Activated naive CD4-positive, alpha-beta T cell treated with anti-CD3 and anti-CD28 coated beads for 36 hours (primary cell): ENCODE results near the gene EFNA3. TPM values are rescaled to one million over a fixed set of nuclear protein-coding genes. Genes with fewer than 3 reads are reported as not detected.

Source experiments
- CTCF ChIA-PET: fragments of 350-600 bp; sonication (Branson Sonifier 250); formaldehyde crosslinking; loops from one replicate; lab custom pipeline; 2021; ENCODE audit warnings: antibody characterized with exemption; lab: Charles Lee
- DNase-seq: peaks from one replicate; pipeline ENCODE4 v3.0.0-alpha.2; 2020
- H3K27ac Mint-ChIP-seq: one replicate; pipeline ENCODE4 v1.8.0; 2021; ENCODE audit warnings: mild to moderate bottlenecking, mixed read lengths
- H3K27me3 Mint-ChIP-seq: one replicate; pipeline ENCODE4 v1.8.0; 2021; ENCODE audit warnings: low read depth, mixed read lengths
- H3K36me3 Mint-ChIP-seq: one replicate; pipeline ENCODE4 v1.8.0; 2021; ENCODE audit warnings: low read depth, mixed read lengths
- H3K4me1 Mint-ChIP-seq: one replicate; pipeline ENCODE4 v1.8.0; 2021; ENCODE audit warnings: low read depth, mixed read lengths
- H3K4me3 Mint-ChIP-seq: one replicate; pipeline ENCODE4 v1.8.0; 2021; ENCODE audit warnings: mild to moderate bottlenecking, moderate library complexity, mixed read lengths
- H3K9me3 Mint-ChIP-seq: one replicate; pipeline ENCODE4 v1.8.0; 2021; ENCODE audit warnings: mixed read lengths
- intact Hi-C: fragments of 100-400 bp; cut with micrococcal nuclease; formaldehyde crosslinking; loops from one replicate; pipeline ENCODE4 v1.15.1; 2023
- total RNA-seq, 2 experiments: library from RNA; stranded (reverse); gene quantifications; one replicate each; pipeline ENCODE4 v1.2.3, GENCODE V29; 2021

Gene EFNA3
- total RNA-seq, 2 experiments from 2014 or later = 1.3 to 2.5 TPM

- intact Hi-C loops = loop anchor here (1.0 to 2.0 kb wide), 6 partner anchors 11 to 95 kb away; partner anchors contain the start of gene CKS1B
- peaks cover 4% of the 10 kb centered on the region for H3K36me3 Mint-ChIP-seq
- peak within 1 kb of the TSS; percentile 84 for H3K4me3 Mint-ChIP-seq
- peak; percentile 85 for DNase-seq
- CTCF ChIA-PET = interaction anchor here (0.6 to 11.4 kb wide), 24 partner anchors 10 to 382 kb away, joined by 3 to 197 read pairs (median 4); partner anchors contain the start of genes EFNA4, FLAD1, KRTCAP2 and LENEP
- H3K4me1 Mint-ChIP-seq = peaks cover 24% of the 10 kb centered on the region
- H3K9me3 Mint-ChIP-seq = no peaks in the 10 kb centered on the region
- H3K27me3 Mint-ChIP-seq = no peaks in the 10 kb centered on the region
- no peak within 1 kb of the TSS for H3K27ac Mint-ChIP-seq
Observed at GRCh38 chr1:155050560-155051341, 27.9 kb upstream of the EFNA3 start, which contains the start of gene ADAM15. ADAM15 (plus strand) TSS chr1:155051316; CDS start chr1:155051387, 71 bp downstream.

DNA sequence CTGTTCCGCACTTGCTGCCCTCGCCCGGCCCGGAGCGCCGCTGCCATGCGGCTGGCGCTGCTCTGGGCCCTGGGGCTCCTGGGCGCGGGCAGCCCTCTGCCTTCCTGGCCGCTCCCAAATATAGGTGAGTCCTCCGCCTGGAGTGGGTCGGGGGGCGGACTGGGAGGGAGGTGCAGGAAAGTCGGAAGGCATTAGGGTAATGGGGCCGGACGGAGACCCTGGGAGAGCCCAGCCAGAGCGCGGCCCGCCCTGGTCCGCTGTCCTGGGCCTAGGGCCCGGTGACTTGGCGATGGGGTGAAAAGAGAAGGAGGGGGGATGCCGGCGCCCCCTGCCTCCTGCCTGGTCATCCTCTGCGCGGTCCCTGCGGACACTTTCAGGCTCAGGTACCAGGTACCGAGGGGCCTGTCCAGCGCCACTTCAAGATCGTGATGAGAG lies 27.3 kb upstream of the EFNA3 start:
- Mint-ChIP-seq H3K27me3 (no peaks in the 10 kb centered on the region), H3K4me1 (peaks cover 23% of the 10 kb centered on the region), H3K9me3 (no peaks in the 10 kb centered on the region), H3K36me3 (peaks cover 4% of the 10 kb centered on the region), H3K4me3 (peak overlapping the region; percentile 83), H3K27ac (no peak overlapping the region)
- CTCF ChIA-PET = interaction anchor here (0.8 to 11.4 kb wide), 23 partner anchors 10 to 382 kb away, joined by 3 to 197 read pairs (median 4); partner anchors contain the start of genes EFNA4, FLAD1, KRTCAP2 and LENEP
- DNase-seq = no peak
- intact Hi-C loops = loop anchor here (1.0 to 2.0 kb wide), 5 partner anchors 10 to 96 kb away; no protein-coding TSS in a partner anchor

GRCh38 chr1:155051777-155052398 lies 26.7 kb upstream of the EFNA3 start:
- peak; percentile 53 for DNase-seq
- Mint-ChIP-seq H3K36me3 (peaks cover 4% of the 10 kb centered on the region), H3K9me3 (no peaks in the 10 kb centered on the region), H3K27ac (no peak overlapping the region), H3K4me1 (peaks cover 23% of the 10 kb centered on the region), H3K27me3 (no peaks in the 10 kb centered on the region), H3K4me3 (peak overlapping the region; percentile 83)
- intact Hi-C loops = loop anchor here (1.0 to 2.0 kb wide), 5 partner anchors 9 to 97 kb away; no protein-coding TSS in a partner anchor
- CTCF ChIA-PET = interaction anchor here (0.9 to 11.4 kb wide), 12 partner anchors 11 to 442 kb away, joined by 3 to 197 read pairs (median 3); partner anchors contain the start of genes EFNA4, FLAD1, KRTCAP2 and SHC1

- CTCF ChIA-PET = interaction anchor here (0.9 to 11.4 kb wide), 12 partner anchors 8 to 443 kb away, joined by 3 to 197 read pairs (median 3); partner anchors contain the start of genes EFNA4, KRTCAP2 and SHC1
- peaks cover 4% of the 10 kb centered on the region for H3K36me3 Mint-ChIP-seq
- peak overlapping the region; percentile 83 for H3K4me3 Mint-ChIP-seq
- no peaks in the 10 kb centered on the region for H3K27me3 Mint-ChIP-seq
- H3K27ac Mint-ChIP-seq = no peak overlapping the region
- intact Hi-C loops = no loop called here
- DNase-seq = peak; percentile 37
- no peaks in the 10 kb centered on the region for H3K9me3 Mint-ChIP-seq
- peaks cover 23% of the 10 kb centered on the region for H3K4me1 Mint-ChIP-seq
Observed at GRCh38 chr1:155052439-155053395, 25.9 kb upstream of the EFNA3 start.

GRCh38 chr1:155053531-155054105 lies 25.0 kb upstream of the EFNA3 start:
- CTCF ChIA-PET = interaction anchor here (1.0 to 11.4 kb wide), 9 partner anchors 9 to 109 kb away, joined by 3 to 197 read pairs (median 3); partner anchors contain the start of genes EFNA3 and EFNA4
- H3K27ac Mint-ChIP-seq = no peak overlapping the region
- intact Hi-C loops = no loop called here

DNA sequence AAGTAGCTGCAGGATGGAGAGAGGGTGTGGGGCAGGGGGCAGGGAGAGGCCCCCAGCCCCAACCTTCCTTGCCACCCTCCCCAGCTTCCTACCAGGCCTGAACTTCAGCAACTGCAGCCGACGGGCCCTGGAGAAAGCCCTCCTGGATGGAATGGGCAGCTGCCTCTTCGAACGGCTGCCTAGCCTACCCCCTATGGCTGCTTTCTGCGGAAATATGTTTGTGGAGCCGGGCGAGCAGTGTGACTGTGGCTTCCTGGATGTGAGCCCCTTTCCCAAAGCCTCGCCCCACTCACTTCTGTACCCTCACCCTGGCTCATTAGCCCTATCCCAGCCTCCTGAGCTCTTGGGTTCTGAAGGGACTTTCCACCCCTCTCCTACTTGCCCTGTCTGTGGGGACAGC lies 21.5 kb upstream of the EFNA3 start:
- H3K4me1 Mint-ChIP-seq = peaks cover 20% of the 10 kb centered on the region
- no peak for DNase-seq
- no peak overlapping the region for H3K4me3 Mint-ChIP-seq
- H3K36me3 Mint-ChIP-seq = peaks cover 4% of the 10 kb centered on the region
- no peaks in the 10 kb centered on the region for H3K9me3 Mint-ChIP-seq
- H3K27ac Mint-ChIP-seq = no peak overlapping the region
- CTCF ChIA-PET = interaction anchor here (0.8 to 15.0 kb wide), 6 partner anchors 9 to 96 kb away, joined by 3 to 197 read pairs (median 4); partner anchors contain the start of genes ADAM15 and PYGO2
- H3K27me3 Mint-ChIP-seq = no peaks in the 10 kb centered on the region
- intact Hi-C loops = no loop called here

More at GRCh38 chr1:155053531-155054105, 25.0 kb upstream of the EFNA3 start:
- Mint-ChIP-seq H3K9me3 (no peaks in the 10 kb centered on the region), H3K27me3 (no peaks in the 10 kb centered on the region), H3K36me3 (peaks cover 4% of the 10 kb centered on the region), H3K4me1 (peaks cover 23% of the 10 kb centered on the region), H3K4me3 (no peak overlapping the region)
- no peak for DNase-seq

DNA sequence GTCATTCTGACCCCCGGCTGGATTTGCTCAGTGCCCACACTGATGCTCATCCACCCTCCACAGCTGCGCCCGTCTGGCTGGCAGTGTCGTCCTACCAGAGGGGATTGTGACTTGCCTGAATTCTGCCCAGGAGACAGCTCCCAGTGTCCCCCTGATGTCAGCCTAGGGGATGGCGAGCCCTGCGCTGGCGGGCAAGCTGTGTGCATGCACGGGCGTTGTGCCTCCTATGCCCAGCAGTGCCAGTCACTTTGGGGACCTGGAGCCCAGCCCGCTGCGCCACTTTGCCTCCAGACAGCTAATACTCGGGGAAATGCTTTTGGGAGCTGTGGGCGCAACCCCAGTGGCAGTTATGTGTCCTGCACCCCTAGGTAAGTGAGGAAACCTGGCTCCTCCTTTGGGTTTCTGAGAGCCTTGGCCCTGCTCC lies 20.8 kb upstream of the EFNA3 start:
- H3K4me1 Mint-ChIP-seq = peaks cover 19% of the 10 kb centered on the region
- intact Hi-C loops = no loop called here
- CTCF ChIA-PET = interaction anchor here (1.0 to 15.0 kb wide), 6 partner anchors 10 to 97 kb away, joined by 3 to 197 read pairs (median 4); partner anchors contain the start of genes ADAM15 and PYGO2
- no peak overlapping the region for H3K4me3 Mint-ChIP-seq
- DNase-seq = no peak
- H3K36me3 Mint-ChIP-seq = peaks cover 4% of the 10 kb centered on the region
- no peaks in the 10 kb centered on the region for H3K27me3 Mint-ChIP-seq
- no peak overlapping the region for H3K27ac Mint-ChIP-seq
- H3K9me3 Mint-ChIP-seq = no peaks in the 10 kb centered on the region

GRCh38 chr1:155060736-155061135 lies 17.9 kb upstream of the EFNA3 start:
- Mint-ChIP-seq H3K4me1 (peaks cover 30% of the 10 kb centered on the region), H3K27ac (no peak overlapping the region), H3K9me3 (no peaks in the 10 kb centered on the region), H3K4me3 (no peak overlapping the region), H3K36me3 (no peaks in the 10 kb centered on the region), H3K27me3 (no peaks in the 10 kb centered on the region)
- no peak for DNase-seq
- CTCF ChIA-PET = interaction anchor here (1.0 to 15.0 kb wide), 9 partner anchors 10 to 120 kb away, joined by 3 to 197 read pairs (median 5); partner anchors contain the start of genes ADAM15 and FLAD1
- intact Hi-C loops = loop anchor here (1.0 to 5.0 kb wide), 5 partner anchors 9 to 501 kb away; partner anchors contain the start of genes ADAM15 and PYGO2

DNA sequence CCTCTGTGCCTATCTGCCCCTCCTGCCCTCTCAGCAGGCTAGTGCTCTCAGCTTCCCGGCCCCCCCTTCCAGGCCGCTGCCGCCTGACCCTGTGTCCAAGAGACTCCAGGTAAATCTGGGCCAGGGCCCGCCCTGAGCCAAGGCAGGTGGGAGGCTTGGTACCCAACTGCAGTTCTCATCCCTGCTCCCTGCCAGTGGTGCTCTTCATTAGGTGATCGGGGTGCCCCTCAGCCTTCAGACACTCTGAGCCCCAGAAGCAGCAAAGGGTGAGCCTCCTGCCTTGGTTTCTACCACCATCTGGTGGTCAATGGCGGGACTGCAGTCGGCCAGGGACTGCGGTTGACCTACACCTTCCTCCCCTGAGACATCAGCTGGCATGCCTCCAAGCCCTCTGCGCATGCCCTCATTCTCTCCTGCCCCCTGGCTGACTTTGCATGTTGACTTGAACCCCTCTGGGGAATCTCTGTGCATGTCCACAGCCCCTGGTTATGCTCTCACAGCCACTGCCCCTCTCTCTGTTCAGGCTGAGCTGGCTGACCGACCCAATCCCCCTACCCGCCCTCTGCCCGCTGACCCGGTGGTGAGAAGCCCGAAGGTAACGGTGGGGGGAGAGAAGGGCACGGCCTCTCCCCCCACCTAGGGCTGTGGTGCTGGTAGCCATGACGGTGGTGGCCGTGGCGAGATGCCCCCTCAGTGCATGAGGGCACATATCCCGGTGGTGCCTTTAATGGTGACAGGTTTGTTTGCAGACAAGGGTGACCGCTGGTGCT lies 17.1 kb upstream of the EFNA3 start:
- Mint-ChIP-seq H3K27ac (no peak overlapping the region), H3K27me3 (no peaks in the 10 kb centered on the region), H3K9me3 (no peaks in the 10 kb centered on the region), H3K4me1 (peaks cover 30% of the 10 kb centered on the region), H3K4me3 (no peak overlapping the region), H3K36me3 (no peaks in the 10 kb centered on the region)
- CTCF ChIA-PET = interaction anchor here (0.6 to 15.0 kb wide), 23 partner anchors 9 to 164 kb away, joined by 3 to 197 read pairs (median 4); partner anchors contain the start of genes ADAM15, DCST1, DCST2 and KRTCAP2
- DNase-seq = peak; percentile 96
- intact Hi-C loops = loop anchor here (1.0 to 5.0 kb wide), 7 partner anchors 10 to 502 kb away; partner anchors contain the start of genes ADAM15 and PYGO2

DNA sequence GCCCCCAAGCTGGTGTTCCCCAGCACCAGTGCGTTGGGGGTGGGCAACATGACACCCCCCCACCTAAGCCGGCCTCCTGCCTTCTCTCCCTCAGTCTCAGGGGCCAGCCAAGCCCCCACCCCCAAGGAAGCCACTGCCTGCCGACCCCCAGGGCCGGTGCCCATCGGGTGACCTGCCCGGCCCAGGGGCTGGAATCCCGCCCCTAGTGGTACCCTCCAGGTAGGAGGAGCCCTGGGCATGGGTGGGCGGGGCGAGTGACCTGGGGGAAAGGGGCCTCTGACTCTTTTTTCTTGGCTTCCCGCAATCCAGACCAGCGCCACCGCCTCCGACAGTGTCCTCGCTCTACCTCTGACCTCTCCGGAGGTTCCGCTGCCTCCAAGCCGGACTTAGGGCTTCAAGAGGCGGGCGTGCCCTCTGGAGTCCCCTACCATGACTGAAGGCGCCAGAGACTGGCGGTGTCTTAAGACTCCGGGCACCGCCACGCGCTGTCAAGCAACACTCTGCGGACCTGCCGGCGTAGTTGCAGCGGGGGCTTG lies 16.4 kb upstream of the EFNA3 start:
- no peak for DNase-seq
- CTCF ChIA-PET = interaction anchor here (0.6 to 15.0 kb wide), 24 partner anchors 8 to 957 kb away, joined by 3 to 197 read pairs (median 4); partner anchors contain the start of genes ADAM15, DCST1, DCST2 and KRTCAP2
- intact Hi-C loops = loop anchor here (1.0 to 5.0 kb wide), 3 partner anchors 106 to 395 kb away; no protein-coding TSS in a partner anchor
- Mint-ChIP-seq H3K27me3 (no peaks in the 10 kb centered on the region), H3K4me3 (no peak overlapping the region), H3K4me1 (peaks cover 30% of the 10 kb centered on the region), H3K9me3 (no peaks in the 10 kb centered on the region), H3K36me3 (no peaks in the 10 kb centered on the region), H3K27ac (no peak overlapping the region)
